Activated CD4-positive, alpha-beta T cell treated with anti-CD3 and anti-CD28 coated beads, Interleukin-2, amount 50 U/mL, for 1 hour (primary cell): ENCODE measurements around the gene CCN2.

ENCODE experiments used
- DNase-seq: peaks from one replicate; pipeline ENCODE4 v3.0.0-alpha.2; 2020

CCN2 gene

DNA sequence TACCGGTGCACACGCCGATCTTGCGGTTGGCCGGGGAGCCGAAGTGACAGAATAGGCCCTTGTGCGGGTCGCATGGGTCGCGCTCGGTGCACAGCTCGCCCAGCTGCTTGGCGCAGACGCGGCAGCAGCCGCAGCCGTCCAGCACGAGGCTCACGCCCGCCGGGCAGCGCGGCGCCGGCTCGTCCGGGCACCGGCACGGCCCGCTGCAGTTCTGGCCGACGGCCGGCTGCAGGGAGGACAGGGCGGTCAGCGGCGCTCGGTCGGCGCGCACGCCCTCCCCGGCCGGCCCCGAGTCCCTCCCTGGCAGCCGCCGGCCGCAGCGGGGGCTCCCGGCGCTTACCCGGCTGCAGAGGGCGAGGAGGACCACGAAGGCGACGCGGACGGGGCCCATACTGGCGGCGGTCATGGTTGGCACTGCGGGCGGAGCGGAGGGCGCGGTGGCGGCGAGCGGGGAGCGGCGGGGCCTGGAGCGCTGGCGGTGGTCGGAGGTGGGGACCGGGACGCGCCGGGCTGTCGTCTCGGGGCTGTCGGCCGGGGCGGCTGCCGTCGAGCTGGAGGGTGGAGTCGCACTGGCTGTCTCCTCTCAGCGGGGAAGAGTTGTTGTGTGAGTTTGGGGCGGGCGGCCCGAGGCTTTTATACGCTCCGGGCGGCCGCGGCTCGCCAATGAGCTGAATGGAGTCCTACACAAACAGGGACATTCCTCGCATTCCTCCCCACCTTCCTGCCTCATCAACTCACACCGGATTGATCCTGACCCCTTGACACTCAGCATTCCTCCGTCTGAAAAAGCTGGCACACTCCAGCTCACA lies at the start of gene CCN2:
TSS of gene CCN2 (minus strand) at position 606 of the 809 bp plus-strand sequence. CDS start at position 406, 200 bp downstream.
- no peak for DNase-seq

DNA sequence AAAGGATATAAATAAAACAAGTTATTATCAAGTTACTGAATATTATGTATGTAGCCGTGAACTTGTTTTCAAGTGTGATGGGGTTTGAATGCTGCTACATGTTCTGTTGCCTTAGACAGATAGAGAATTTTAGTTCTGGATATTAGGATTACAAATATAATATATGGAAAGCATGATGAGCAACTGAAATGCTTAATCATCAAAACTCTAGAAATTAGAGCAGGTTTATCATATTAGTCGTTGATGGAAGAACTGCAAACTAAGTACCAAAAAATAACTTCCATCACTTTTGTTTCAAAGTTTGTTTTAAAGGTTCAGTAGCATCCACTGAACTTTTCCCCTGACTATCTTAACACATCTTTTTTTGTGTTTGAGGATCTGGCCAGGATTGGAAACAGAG lies 49.1 kb upstream of the CCN2 start:
- DNase-seq = no peak

- no peak for DNase-seq
Measured at GRCh38 chr6:131999545-132000146, 48.5 kb upstream of the CCN2 start.

- DNase-seq = no peak
Measured at GRCh38 chr6:131998255-131998982, 47.2 kb upstream of the CCN2 start.

DNA sequence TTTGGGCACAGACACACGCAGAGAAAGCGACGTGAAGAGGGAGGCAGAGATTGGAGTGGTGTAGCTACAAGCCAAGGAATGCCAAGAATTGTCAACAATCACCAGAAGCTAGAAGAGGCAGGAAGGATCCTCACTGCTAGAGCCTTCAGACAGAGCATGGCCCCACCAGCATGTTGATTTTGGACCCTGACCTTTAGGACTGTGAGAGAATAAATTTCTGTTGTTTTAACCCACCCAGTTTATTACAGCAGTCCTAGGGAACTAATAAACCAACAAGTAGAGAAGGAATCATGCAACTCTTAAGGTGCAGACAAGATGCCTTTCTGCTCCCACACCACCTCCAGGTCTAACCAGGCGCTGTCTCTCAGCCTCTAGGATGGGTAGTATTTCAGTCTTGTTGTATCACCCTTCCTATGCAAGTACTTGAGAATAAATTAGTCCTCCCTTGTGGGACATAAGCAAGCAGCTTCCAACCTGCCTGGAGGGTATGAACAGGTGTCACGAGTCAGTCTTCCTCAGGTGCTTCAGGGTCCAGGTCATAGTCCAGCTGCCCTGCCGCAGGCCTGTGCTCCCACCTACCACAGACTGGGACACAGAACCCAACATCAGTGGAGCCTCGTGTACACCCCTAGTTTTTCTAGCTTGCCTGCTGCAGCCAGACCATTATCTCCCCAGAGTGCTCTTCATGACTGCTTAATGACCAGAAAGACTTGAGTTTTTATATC lies 46.4 kb upstream of the CCN2 start:
- DNase-seq = no peak

- DNase-seq = no peak
Measured at GRCh38 chr6:131995917-131996316, 44.7 kb upstream of the CCN2 start.

- no peak for DNase-seq
Measured at GRCh38 chr6:131992557-131992956, 41.4 kb upstream of the CCN2 start.

DNA sequence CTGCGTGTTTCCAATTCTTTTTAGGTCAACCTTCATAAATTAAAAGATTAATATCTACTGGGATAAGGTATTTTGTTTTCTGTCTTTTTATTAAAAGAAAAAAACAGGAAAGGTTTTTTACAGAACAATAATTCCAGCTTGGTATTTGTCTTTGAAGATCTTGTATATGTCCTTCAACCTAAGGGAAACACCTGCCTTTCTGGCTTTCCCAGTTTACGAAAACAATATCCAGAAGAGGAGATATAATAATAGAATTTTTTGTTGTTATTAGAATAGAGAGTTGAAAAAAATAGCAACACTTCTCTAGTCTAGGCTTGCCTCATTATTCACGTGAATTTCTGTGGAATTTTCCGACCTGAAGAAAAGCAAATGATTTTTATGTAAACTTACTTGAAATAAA lies 37.9 kb upstream of the CCN2 start:
- DNase-seq = no peak

- DNase-seq = no peak
Measured at GRCh38 chr6:131982740-131983259, 31.6 kb upstream of the CCN2 start.

GRCh38 chr6:131981624-131981978 lies 30.4 kb upstream of the CCN2 start:
- DNase-seq = no peak

- DNase-seq = no peak
Measured at GRCh38 chr6:131980791-131981623, 29.8 kb upstream of the CCN2 start.

GRCh38 chr6:131980338-131980790 lies 29.2 kb upstream of the CCN2 start:
- DNase-seq = no peak

DNA sequence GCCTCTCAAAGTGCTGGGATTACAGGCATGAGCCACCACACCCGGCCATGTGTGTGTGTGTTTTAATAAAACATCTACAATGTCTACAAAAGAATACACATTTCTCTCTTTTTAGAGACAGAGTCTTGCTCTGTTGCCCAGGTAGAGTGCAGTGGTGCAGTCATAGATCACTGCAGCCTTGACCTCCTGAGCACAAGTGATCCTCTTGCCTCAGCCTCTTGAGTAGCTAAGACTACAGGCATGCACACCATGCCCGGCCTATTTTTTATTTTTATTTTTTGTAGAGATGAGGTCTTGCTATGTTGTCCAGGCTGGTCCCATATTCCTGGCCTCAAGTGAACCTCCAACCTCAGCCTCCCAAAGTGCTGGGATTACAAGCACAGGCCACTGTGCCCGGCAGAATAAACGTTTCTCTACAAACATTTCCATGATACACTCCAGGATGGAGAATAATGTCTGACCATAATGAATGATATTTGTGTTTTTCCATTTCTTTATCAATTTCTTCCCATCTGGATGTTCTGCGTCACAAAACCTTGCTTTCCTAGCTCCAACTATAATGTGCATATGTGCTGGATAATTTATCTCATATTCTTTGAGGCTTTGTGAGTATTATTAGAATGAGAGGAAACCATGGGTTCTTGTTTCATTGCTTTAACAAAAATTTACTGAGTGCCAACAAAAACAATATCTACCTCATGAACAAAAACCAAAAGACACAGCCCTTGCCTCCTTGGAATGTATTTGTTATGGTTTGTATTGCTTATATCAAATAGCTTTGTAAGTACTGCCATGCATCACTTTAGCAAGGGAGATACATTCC lies 28.6 kb upstream of the CCN2 start:
- DNase-seq = no peak

DNA sequence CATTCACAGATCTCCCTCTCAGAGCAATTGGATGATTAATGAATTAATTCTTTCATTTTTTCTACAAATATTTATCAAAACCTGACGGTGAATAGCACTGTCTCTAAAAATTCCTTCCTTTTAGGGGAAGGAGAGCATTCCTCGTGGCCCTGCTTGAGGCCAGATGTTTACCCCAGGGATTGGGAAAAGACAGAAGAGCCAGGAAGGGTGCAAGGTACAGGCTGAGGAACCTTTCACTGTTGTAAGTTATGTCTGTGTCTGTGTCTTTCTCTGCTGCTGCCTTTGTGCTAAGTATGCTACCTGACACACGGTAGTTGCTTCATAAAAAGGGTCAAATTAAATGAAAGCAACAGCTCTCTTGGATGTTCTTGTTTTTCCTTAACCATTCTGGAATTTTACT lies 27.4 kb upstream of the CCN2 start:
- DNase-seq = no peak

GRCh38 chr6:131976545-131977061 lies 25.4 kb upstream of the CCN2 start:
- DNase-seq = no peak

DNA sequence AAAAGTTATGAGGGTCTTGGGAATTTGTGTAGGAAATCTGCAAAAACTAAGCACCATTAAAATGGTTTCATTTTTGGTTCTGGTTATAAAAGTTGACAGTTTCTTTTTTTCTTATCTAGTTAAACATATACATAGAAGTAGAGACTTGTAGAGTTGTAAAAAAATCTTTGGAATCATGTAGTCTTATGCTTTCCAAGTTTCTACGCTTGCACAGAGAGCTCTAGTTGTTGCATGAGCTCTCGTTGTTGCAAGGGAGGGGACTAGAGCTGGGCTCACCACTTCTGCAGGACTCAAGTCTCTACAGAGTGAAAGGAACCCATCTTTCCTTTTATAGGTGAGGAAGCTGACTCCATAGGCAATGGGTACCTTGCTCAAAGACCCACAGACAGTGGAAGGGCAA lies 21.6 kb upstream of the CCN2 start:
- no peak for DNase-seq

- DNase-seq = no peak
Measured at GRCh38 chr6:131970076-131970859, 19.1 kb upstream of the CCN2 start.

- DNase-seq = no peak
Measured at GRCh38 chr6:131968656-131969055, 17.5 kb upstream of the CCN2 start.

- DNase-seq = no peak
Measured at GRCh38 chr6:131967948-131968347, 16.8 kb upstream of the CCN2 start.

- DNase-seq = no peak
Measured at GRCh38 chr6:131966443-131966842, 15.3 kb upstream of the CCN2 start.
